Mesendoderm (in vitro differentiated cells): ENCODE data around the gene CROCC.

Source experiments
- DNase-seq: peaks from one replicate; pipeline ENCODE4 v3.0.0; 2013
- H2AK5ac ChIP-seq: 2 replicates; pipeline ENCODE4 v1.6.1; 2013; ENCODE audit warnings: low read length, inconsistent platforms
- H2BK120ac ChIP-seq: 2 replicates; pipeline ENCODE4 v1.6.1; 2013; ENCODE audit warnings: low read depth, mild to moderate bottlenecking, low read length, moderate library complexity, mixed read lengths
- H2BK15ac ChIP-seq: replicated peaks from 2 replicates; pipeline ENCODE4 v1.6.1; 2013; ENCODE audit warnings: low read depth, mild to moderate bottlenecking, moderate library complexity
- H2BK5ac ChIP-seq: 2 replicates; pipeline ENCODE4 v1.6.1; 2013; ENCODE audit warnings: low read length, inconsistent platforms
- H3K18ac ChIP-seq: 2 replicates; pipeline ENCODE4 v1.6.1; 2013; ENCODE audit warnings: mild to moderate bottlenecking, low read length, mixed read lengths
- H3K23ac ChIP-seq: one replicate; pipeline ENCODE4 v1.6.1; 2013; ENCODE audit warnings: low read length
- H3K27ac ChIP-seq: 2 replicates; pipeline ENCODE4 v1.5.1; 2013; ENCODE audit warnings: low read depth, mild to moderate bottlenecking, inconsistent platforms, low read length, moderate library complexity
- H3K27me3 ChIP-seq: 2 replicates; pipeline ENCODE4 v1.6.1; 2013; ENCODE audit warnings: low read length, control low read depth, mild to moderate bottlenecking, inconsistent platforms; ENCODE audit not compliant: insufficient read depth, poor library complexity
- H3K36me3 ChIP-seq: 2 replicates; pipeline ENCODE4 v1.6.1; 2013; ENCODE audit warnings: low read length, inconsistent platforms; ENCODE audit not compliant: control insufficient read depth, insufficient read depth
- H3K4ac ChIP-seq: one replicate; pipeline ENCODE4 v1.6.1; 2013; ENCODE audit warnings: low read depth, mild to moderate bottlenecking, low read length, moderate library complexity
- H3K4me1 ChIP-seq: 2 replicates; pipeline ENCODE4 v1.6.1; 2013; ENCODE audit warnings: low read depth, low read length, inconsistent platforms; ENCODE audit not compliant: control insufficient read depth
- H3K4me2 ChIP-seq: 2 replicates; pipeline ENCODE4 v1.6.1; 2013; ENCODE audit warnings: low read length
- H3K4me3 ChIP-seq: 2 replicates; pipeline ENCODE4 v1.5.1; 2013; ENCODE audit warnings: mild to moderate bottlenecking, low read length
- H3K56ac ChIP-seq: one replicate; pipeline ENCODE4 v1.6.1; 2013; ENCODE audit warnings: low read length
- H3K79me1 ChIP-seq: 2 replicates; pipeline ENCODE4 v1.6.1; 2013; ENCODE audit warnings: low read length, inconsistent platforms
- H3K79me2 ChIP-seq: 2 replicates; pipeline ENCODE4 v1.6.1; 2013; ENCODE audit warnings: mild to moderate bottlenecking, low read length; ENCODE audit not compliant: control insufficient read depth, insufficient read depth
- H3K9ac ChIP-seq: 2 replicates; pipeline ENCODE4 v1.6.1; 2013; ENCODE audit warnings: low read length, inconsistent platforms
- H4K5ac ChIP-seq: one replicate; pipeline ENCODE4 v1.6.1; 2013; ENCODE audit warnings: low read length
- H4K8ac ChIP-seq: one replicate; pipeline ENCODE4 v1.6.1; 2013; ENCODE audit warnings: low read depth, mild to moderate bottlenecking, control low read depth, low read length, moderate library complexity
- WGBS: extraction: QIAGEN DNeasy Blood & Tissue Kit; methylation state at CpG from one replicate; pipeline ENCODE4 v1.1.7; 2013; ENCODE audit warnings: low lambda C conversion rate, missing lambda C conversion rate; ENCODE audit not compliant: insufficient coverage; ENCODE audit errors: extremely low coverage; 5-methylcytosine and 5-hydroxymethylcytosine counted together

The CROCC gene

GRCh38 chr1:16973215-16973614 lies 51.5 kb downstream of the CROCC start:
- no peak overlapping the region for H2BK5ac ChIP-seq
- no peak overlapping the region for H3K23ac ChIP-seq
- H3K4ac ChIP-seq, result no peak overlapping the region
- no peak overlapping the region for H3K4me3 ChIP-seq
- WGBS, result no CpG with 5 or more reads among the region's 9 CpGs
- no peak for DNase-seq
- H3K27ac ChIP-seq, result no peak overlapping the region
- H3K27me3 ChIP-seq, result no peaks in the 10 kb centered on the region
- no peak overlapping the region for H3K18ac ChIP-seq
- no peaks in the 10 kb centered on the region for H3K79me2 ChIP-seq
- H3K9ac ChIP-seq, result no peak overlapping the region
- H3K4me2 ChIP-seq, result no peak overlapping the region
- H4K8ac ChIP-seq, result no peak overlapping the region
- H2AK5ac ChIP-seq, result no peak overlapping the region
- no peak overlapping the region for H4K5ac ChIP-seq
- H2BK15ac ChIP-seq, result no peak overlapping the region
- H3K79me1 ChIP-seq, result peaks cover 3% of the 10 kb centered on the region
- H3K36me3 ChIP-seq, result peaks cover 2% of the 10 kb centered on the region
- H3K56ac ChIP-seq, result no peak overlapping the region
- H3K4me1 ChIP-seq, result no peaks in the 10 kb centered on the region
- H2BK120ac ChIP-seq, result no peak overlapping the region

GRCh38 chr1:16975211-16975610 lies 53.5 kb downstream of the CROCC start:
- Histone ChIP-seq H3K79me1 (peaks cover 10% of the 10 kb centered on the region), H2BK120ac (no peak overlapping the region), H3K4ac (no peak overlapping the region), H3K23ac (no peak overlapping the region), H3K79me2 (peaks cover 10% of the 10 kb centered on the region), H2BK5ac (no peak overlapping the region), H3K9ac (no peak overlapping the region), H3K4me1 (peaks cover 2% of the 10 kb centered on the region), H3K18ac (no peak overlapping the region), H3K36me3 (no peaks in the 10 kb centered on the region), H2BK15ac (no peak overlapping the region), H3K4me2 (no peak overlapping the region), H3K27ac (no peak overlapping the region), H4K8ac (no peak overlapping the region), H2AK5ac (no peak overlapping the region), H3K27me3 (no peaks in the 10 kb centered on the region), H4K5ac (no peak overlapping the region), H3K4me3 (no peak overlapping the region), H3K56ac (no peak overlapping the region)
- WGBS, result no CpG with 5 or more reads among the region's 14 CpGs
- no peak for DNase-seq

GRCh38 chr1:16975838-16976237 lies 54.1 kb downstream of the CROCC start:
- no peak overlapping the region for H3K56ac ChIP-seq
- H3K4me3 ChIP-seq, result no peak overlapping the region
- peaks cover 2% of the 10 kb centered on the region for H3K4me1 ChIP-seq
- no peak overlapping the region for H2BK15ac ChIP-seq
- no peak overlapping the region for H2BK5ac ChIP-seq
- H3K79me1 ChIP-seq, result peaks cover 10% of the 10 kb centered on the region
- no peak overlapping the region for H2AK5ac ChIP-seq
- H3K23ac ChIP-seq, result no peak overlapping the region
- peaks cover 10% of the 10 kb centered on the region for H3K79me2 ChIP-seq
- H3K4me2 ChIP-seq, result no peak overlapping the region
- H3K4ac ChIP-seq, result no peak overlapping the region
- no peak overlapping the region for H2BK120ac ChIP-seq
- H3K36me3 ChIP-seq, result no peaks in the 10 kb centered on the region
- H4K8ac ChIP-seq, result no peak overlapping the region
- H3K18ac ChIP-seq, result no peak overlapping the region
- H3K27me3 ChIP-seq, result no peaks in the 10 kb centered on the region
- H3K9ac ChIP-seq, result no peak overlapping the region
- no peak for DNase-seq
- WGBS, result no CpG with 5 or more reads among the region's 14 CpGs
- no peak overlapping the region for H3K27ac ChIP-seq
- H4K5ac ChIP-seq, result no peak overlapping the region

GRCh38 chr1:16976966-16977365 lies 55.2 kb downstream of the CROCC start:
- no peak overlapping the region for H4K8ac ChIP-seq
- H2AK5ac ChIP-seq, result no peak overlapping the region
- H3K9ac ChIP-seq, result no peak overlapping the region
- no peaks in the 10 kb centered on the region for H3K27me3 ChIP-seq
- H3K4me3 ChIP-seq, result no peak overlapping the region
- H3K18ac ChIP-seq, result no peak overlapping the region
- H3K79me2 ChIP-seq, result peaks cover 10% of the 10 kb centered on the region
- no peak overlapping the region for H3K23ac ChIP-seq
- H4K5ac ChIP-seq, result no peak overlapping the region
- H2BK120ac ChIP-seq, result no peak overlapping the region
- no peak overlapping the region for H2BK5ac ChIP-seq
- DNase-seq, result no peak
- H2BK15ac ChIP-seq, result no peak overlapping the region
- no peak overlapping the region for H3K27ac ChIP-seq
- no peak overlapping the region for H3K4ac ChIP-seq
- H3K56ac ChIP-seq, result no peak overlapping the region
- peaks cover 2% of the 10 kb centered on the region for H3K4me1 ChIP-seq
- no CpG with 5 or more reads among the region's 16 CpGs for WGBS
- no peak overlapping the region for H3K4me2 ChIP-seq
- no peaks in the 10 kb centered on the region for H3K36me3 ChIP-seq
- H3K79me1 ChIP-seq, result peaks cover 10% of the 10 kb centered on the region

GRCh38 chr1:16977377-16977776 lies 55.6 kb downstream of the CROCC start:
- no CpG with 5 or more reads among the region's 5 CpGs for WGBS
- no peak overlapping the region for H3K9ac ChIP-seq
- no peak overlapping the region for H4K5ac ChIP-seq

GRCh38 chr1:16978139-16978538 lies 56.4 kb downstream of the CROCC start:
- H2BK15ac ChIP-seq, result no peak overlapping the region
- H3K79me2 ChIP-seq, result peaks cover 10% of the 10 kb centered on the region
- H4K8ac ChIP-seq, result no peak overlapping the region
- H3K23ac ChIP-seq, result no peak overlapping the region
- peaks cover 10% of the 10 kb centered on the region for H3K79me1 ChIP-seq
- H3K9ac ChIP-seq, result no peak overlapping the region
- DNase-seq, result no peak
- H3K56ac ChIP-seq, result peak overlapping the region; percentile 39
- no peak overlapping the region for H3K4me2 ChIP-seq
- no peak overlapping the region for H3K27ac ChIP-seq
- H3K27me3 ChIP-seq, result no peaks in the 10 kb centered on the region
- H2BK5ac ChIP-seq, result no peak overlapping the region
- no peaks in the 10 kb centered on the region for H3K36me3 ChIP-seq
- H4K5ac ChIP-seq, result no peak overlapping the region
- no peak overlapping the region for H3K18ac ChIP-seq
- H3K4ac ChIP-seq, result no peak overlapping the region
- no peak overlapping the region for H2BK120ac ChIP-seq
- no peak overlapping the region for H3K4me3 ChIP-seq
- peaks cover 2% of the 10 kb centered on the region for H3K4me1 ChIP-seq
- no peak overlapping the region for H2AK5ac ChIP-seq
- WGBS, result no CpG with 5 or more reads among the region's 4 CpGs

More at GRCh38 chr1:16977377-16977776, 55.6 kb downstream of the CROCC start:
- H3K27ac ChIP-seq, result no peak overlapping the region
- peaks cover 10% of the 10 kb centered on the region for H3K79me1 ChIP-seq
- H3K4me2 ChIP-seq, result no peak overlapping the region
- H3K4me3 ChIP-seq, result no peak overlapping the region
- no peak overlapping the region for H2BK15ac ChIP-seq
- H3K18ac ChIP-seq, result no peak overlapping the region
- H4K8ac ChIP-seq, result no peak overlapping the region
- H3K56ac ChIP-seq, result no peak overlapping the region
- no peaks in the 10 kb centered on the region for H3K27me3 ChIP-seq
- H2BK5ac ChIP-seq, result no peak overlapping the region
- no peak overlapping the region for H2BK120ac ChIP-seq
- H3K4ac ChIP-seq, result no peak overlapping the region
- peaks cover 10% of the 10 kb centered on the region for H3K79me2 ChIP-seq
- no peak for DNase-seq
- no peaks in the 10 kb centered on the region for H3K36me3 ChIP-seq
- no peak overlapping the region for H2AK5ac ChIP-seq
- H3K23ac ChIP-seq, result no peak overlapping the region
- H3K4me1 ChIP-seq, result peaks cover 2% of the 10 kb centered on the region
